A549 (cell line): Measurements from ENCODE around the gene MT1HL1. TPM values are rescaled to one million over a fixed set of nuclear protein-coding genes. Genes with fewer than 3 reads are reported as not detected.
"Not testable (repeated sequence)": the region's sequence is repeated elsewhere in the genome, so short reads cannot be mapped to it uniquely, and the experiment has no call there.

Source experiments
- ATAC-seq, 2 experiments: fragments of 200-7000 bp in 1 of 2; fragments of >200 bp in 1 of 2; cut with Nextera tagmentation in 1 of 2; cut with Tn5 transposase in 1 of 2; 3 replicates each; pipeline versions ENCODE4 v1.8.0 to v1.9.1; 2018 to 2020; ENCODE audit warnings: mild to moderate bottlenecking in 1 of 2, moderate library complexity in 1 of 2
- CTCF ChIA-PET: fragments of 300-600 bp; sonication (Branson Sonifier 250); formaldehyde crosslinking; extraction: SDS; loops from one replicate; lab custom pipeline; 2021; ENCODE audit warnings: antibody characterized with exemption, inconsistent platforms; lab: Yijun Ruan, JAX
- POLR2A ChIA-PET: fragments of 350-600 bp; formaldehyde crosslinking; extraction: SDS; loops from one replicate; lab custom pipeline; 2021; ENCODE audit warnings: antibody characterized with exemption, inconsistent platforms; lab: Yijun Ruan, JAX
- DNase-seq, 2 experiments: peaks; one replicate each; pipeline versions ENCODE4 v3.0.0 to v3.0.0-alpha.2; 2011 to 2016; ENCODE audit warnings: low read depth in 1 of 2, low spot score in 1 of 2
- FAIRE-seq: peaks from 2 replicates; lab custom pipeline; 2011; peaks lifted over from hg19 to GRCh38; lab: Jason Lieb, UNC
- H3K27ac ChIP-seq, 2 experiments: fragments of >200 bp; sonication (Bioruptor Twin); formaldehyde crosslinking; 3 replicates each; pipeline ENCODE4 v1.5.1; 2016 to 2017
- H3K4me1 ChIP-seq: fragments of >200 bp; sonication (Bioruptor Twin); formaldehyde crosslinking; 3 replicates; pipeline ENCODE4 v1.6.1; 2016
- H3K4me2 ChIP-seq: fragments of >200 bp; sonication (Bioruptor Twin); formaldehyde crosslinking; 3 replicates; pipeline ENCODE4 v1.6.1; 2016
- H3K4me3 ChIP-seq: fragments of >200 bp; sonication (Bioruptor Twin); formaldehyde crosslinking; 3 replicates; pipeline ENCODE4 v1.5.1; 2016
- H3K9me3 ChIP-seq: fragments of >200 bp; sonication (Bioruptor Twin); formaldehyde crosslinking; 3 replicates; pipeline ENCODE4 v1.6.1; 2016
- ATOH8 ChIP-seq: fragments of 250-450 bp; sonication (Bioruptor Pico); IDR thresholded peaks from 2 replicates; pipeline ENCODE4 v1.5.0; 2020; ENCODE audit warnings: low read depth, mild to moderate bottlenecking, moderate library complexity
- BHLHE40 ChIP-seq: IDR thresholded peaks from 2 replicates; pipeline ENCODE4 v1.6.1; 2012; ENCODE audit warnings: low read depth, low read length, inconsistent platforms
- CEBPB ChIP-seq, 2 experiments: fragments of >200 bp in 1 of 2; sonication (Bioruptor Twin) in 1 of 2; formaldehyde crosslinking in 1 of 2; IDR thresholded peaks; 2 replicates each; pipeline ENCODE4 v1.6.1; 2012 to 2016
- CHD2 ChIP-seq: fragments of 150-350 bp; IDR thresholded peaks from 2 replicates; pipeline ENCODE4 v1.6.1; 2014; ENCODE audit warnings: low read length; ENCODE audit not compliant: partially characterized antibody
- E2F6 ChIP-seq: IDR thresholded peaks from 2 replicates; pipeline ENCODE4 v1.6.1; 2012; ENCODE audit warnings: low read depth, borderline replicate concordance
- EHF ChIP-seq: fragments of 250-450 bp; sonication (Bioruptor Pico); IDR thresholded peaks from 2 replicates; pipeline ENCODE4 v1.5.0; 2020; ENCODE audit warnings: mild to moderate bottlenecking
- ELK1 ChIP-seq: fragments of 150-350 bp; IDR thresholded peaks from 2 replicates; pipeline ENCODE4 v1.6.1; 2014; ENCODE audit warnings: low read depth, mild to moderate bottlenecking, low read length
- EP300 ChIP-seq, 2 experiments: fragments of >200 bp; sonication (Bioruptor Twin); formaldehyde crosslinking; IDR thresholded peaks; 2 replicates in 1 of 2; 3 replicates in 1 of 2; pipeline ENCODE4 v1.6.1; 2016 to 2017
- HES2 ChIP-seq: fragments of >200 bp; sonication (Bioruptor Twin); formaldehyde crosslinking; IDR thresholded peaks from 2 replicates; pipeline ENCODE4 v1.6.1; 2016
- HEYL ChIP-seq: fragments of 250-450 bp; sonication (Bioruptor Pico); IDR thresholded peaks from 2 replicates; pipeline ENCODE4 v1.8.0; 2021; ENCODE audit warnings: mild to moderate bottlenecking, moderate library complexity
- HOXA7 ChIP-seq: fragments of 250-450 bp; sonication (Bioruptor Pico); IDR thresholded peaks from 2 replicates; pipeline ENCODE4 v1.5.0; 2020; ENCODE audit warnings: mild to moderate bottlenecking, moderate library complexity
- HOXB13 ChIP-seq: fragments of 250-450 bp; sonication (Bioruptor Pico); IDR thresholded peaks from 2 replicates; pipeline ENCODE4 v1.5.0; 2020; ENCODE audit warnings: low read depth, mild to moderate bottlenecking, moderate library complexity
- HOXB5 ChIP-seq: fragments of 250-450 bp; sonication (Bioruptor Pico); IDR thresholded peaks from 2 replicates; pipeline ENCODE4 v1.5.0; 2020; ENCODE audit warnings: mild to moderate bottlenecking, moderate library complexity
- KDM5A ChIP-seq: fragments of 200-600 bp; sonication (generic); IDR thresholded peaks from 2 replicates; pipeline ENCODE4 v1.6.1; 2016; ENCODE audit warnings: antibody characterized with exemption, mild to moderate bottlenecking
- NFE2L2 ChIP-seq: fragments of 150-350 bp; conservative IDR thresholded peaks from 2 replicates; pipeline ENCODE4 v1.6.1; 2014; ENCODE audit warnings: low read length
- NPAS2 ChIP-seq: fragments of 250-450 bp; sonication (Bioruptor Pico); IDR thresholded peaks from 2 replicates; pipeline ENCODE4 v1.8.0; 2022; ENCODE audit warnings: mild to moderate bottlenecking, moderate library complexity, borderline replicate concordance
- POLR2AphosphoS2 ChIP-seq: conservative IDR thresholded peaks from 2 replicates; pipeline ENCODE4 v1.6.1; 2012; ENCODE audit warnings: low read length, improper control_type of control experiment, inconsistent platforms
- RAD21 ChIP-seq, 2 experiments: fragments of >200 bp in 1 of 2; sonication (Bioruptor Twin) in 1 of 2; formaldehyde crosslinking in 1 of 2; IDR thresholded peaks in 1 of 2; conservative IDR thresholded peaks in 1 of 2; 2 replicates in 1 of 2; 3 replicates in 1 of 2; pipeline ENCODE4 v1.6.1; 2012 to 2018; ENCODE audit warnings: inconsistent platforms in 1 of 2
- RARB ChIP-seq: fragments of 250-450 bp; sonication (Bioruptor Pico); IDR thresholded peaks from 2 replicates; pipeline ENCODE4 v1.8.0; 2021; ENCODE audit warnings: mild to moderate bottlenecking, moderate library complexity
- RFX5 ChIP-seq: fragments of 450-650 bp; IDR thresholded peaks from 2 replicates; pipeline ENCODE4 v1.7.1; 2014; ENCODE audit warnings: antibody characterized with exemption, mild to moderate bottlenecking, moderate library complexity
- TP53 ChIP-seq: fragments of 250-450 bp; sonication (Bioruptor Pico); IDR thresholded peaks from 2 replicates; pipeline ENCODE4 v1.5.0; 2021; ENCODE audit warnings: mild to moderate bottlenecking, moderate library complexity
- WGBS: methylation state at CpG from one replicate; pipeline ENCODE4 v1.1.6; 2017; ENCODE audit errors: missing lambda C conversion rate; 5-methylcytosine and 5-hydroxymethylcytosine counted together
- polyA plus RNA-seq, 4 experiments: library from polyadenylated mRNA; depleted of rRNA in 3 of 4; stranded (reverse); fragments of >200 nt; fragmentation: RNase III in 1 of 4; extraction: RNeasy Plus Mini Kit Qiagen cat#74134 plus additional on column Dnase treatment in 1 of 4; gene quantifications; 2 replicates in 3 of 4; 3 replicates in 1 of 4; pipeline ENCODE4 v1.2.3, GENCODE V29; 2011 to 2017

MT1HL1 gene
- polyA plus RNA-seq, 2 of the 4 experiments (the other 2 are of a cell fraction): not detected

GRCh38 chr1:236975461-236975860, 28.8 kb downstream of the MT1HL1 start:
- Histone ChIP-seq H3K4me1 (no peaks in the 10 kb centered on the region), H3K9me3 (no peaks in the 10 kb centered on the region), H3K4me2 (no peak overlapping the region), H3K27ac (no peak overlapping the region), H3K4me3 (no peak overlapping the region)
- 36% methylated on average over 6 of the region's 6 CpGs for WGBS
- TF ChIP-seq BHLHE40: no peak
- TF ChIP-seq E2F6: no peak
- TF ChIP-seq KDM5A: no peak
- no peak for TF ChIP-seq RFX5
- TF ChIP-seq HES2: no peak
- TF ChIP-seq ELK1: no peak
- TF ChIP-seq NPAS2 (CRISPR knock-in tag): no peak
- TF ChIP-seq CHD2: no peak
- ATAC-seq (no peak), FAIRE-seq (no peak), DNase-seq (no peak)
- ChIA-PET POLR2A (no interaction called here), CTCF (no interaction called here)

- TF ChIP-seq RAD21 (conservative IDR thresholded peaks at IDR 0.05 in 1 of 2, IDR thresholded peaks at IDR 0.05 in 1 of 2): 0 out of 5 replicates have a peak, but pooled peaks of 1 of the 2 experiments have one; percentile 6
- CTCF ChIA-PET: interaction anchor here (0.5 kb wide), 1 partner anchor 230 kb away, joined by 3 read pairs; no protein-coding TSS in a partner anchor
- ATAC-seq (peak in 1 of 2 experiments; percentile 74; a peak in 4 of 6 replicates), DNase-seq (peak in 1 of 2 experiments; percentile 15)
- H3K27ac ChIP-seq, POLR2A ChIA-PET, FAIRE-seq, H3K4me3 ChIP-seq, H3K4me2 ChIP-seq, H3K9me3 ChIP-seq, H3K4me1 ChIP-seq: not testable (repeated sequence)
- WGBS: 26% methylated on average over 5 of the region's 5 CpGs
Observed at GRCh38 chr1:236974025-236974424, 30.2 kb downstream of the MT1HL1 start.

GRCh38 chr1:236966636-236967035, 37.6 kb downstream of the MT1HL1 start:
- DNase-seq: no peak
- no peaks in the 10 kb centered on the region for H3K9me3 ChIP-seq
- no peak for ATAC-seq
- TF ChIP-seq E2F6 (no peak), TP53 (CRISPR knock-in tag) (no peak), HOXA7 (CRISPR knock-in tag) (no peak), HOXB13 (CRISPR knock-in tag) (no peak), ELK1 (no peak)
- 22% methylated on average over 6 of the region's 6 CpGs for WGBS
- no peak overlapping the region for H3K4me3 ChIP-seq
- no peak overlapping the region for H3K27ac ChIP-seq
- ChIA-PET POLR2A (no interaction called here), CTCF (interaction anchor here (2.4 kb wide), 1 partner anchor 10 kb away, joined by 6 read pairs; no protein-coding TSS in a partner anchor)
- FAIRE-seq: no peak
- H3K4me2 ChIP-seq: no peak overlapping the region
- H3K4me1 ChIP-seq: no peaks in the 10 kb centered on the region

GRCh38 chr1:236963920-236964319, 40.3 kb downstream of the MT1HL1 start:
- 0% methylated on average over 2 of the region's 2 CpGs for WGBS
- no peak overlapping the region for H3K4me2 ChIP-seq
- no peak overlapping the region for H3K27ac ChIP-seq
- ATAC-seq (no peak), DNase-seq (no peak), FAIRE-seq (no peak)
- no peaks in the 10 kb centered on the region for H3K4me1 ChIP-seq
- POLR2A ChIA-PET: no interaction called here
- H3K4me3 ChIP-seq: no peak overlapping the region
- CTCF ChIA-PET: interaction anchor here (0.6 kb wide), 1 partner anchor 21 kb away, joined by 4 read pairs; no protein-coding TSS in a partner anchor
- no peaks in the 10 kb centered on the region for H3K9me3 ChIP-seq
- TF ChIP-seq RARB (no peak), EHF (CRISPR knock-in tag) (no peak), EP300 (IDR thresholded peaks at IDR 0.05) (no peak), HOXB5 (CRISPR knock-in tag) (no peak), E2F6 (no peak), NFE2L2 (no peak), POLR2AphosphoS2 (no peak), HEYL (CRISPR knock-in tag) (no peak), ATOH8 (CRISPR knock-in tag) (no peak), RFX5 (no peak), CEBPB (IDR thresholded peaks at IDR 0.05) (no peak)
